ENCODE measurements around the gene CREB3L1. TPM values are rescaled to one million over a fixed set of nuclear protein-coding genes. Genes with fewer than 3 reads are reported as not detected.

CREB3L1 gene
- total and polyA plus RNA-seq, 2 experiments from 2014 or later = 8.5 to 10.4 TPM

DNA sequence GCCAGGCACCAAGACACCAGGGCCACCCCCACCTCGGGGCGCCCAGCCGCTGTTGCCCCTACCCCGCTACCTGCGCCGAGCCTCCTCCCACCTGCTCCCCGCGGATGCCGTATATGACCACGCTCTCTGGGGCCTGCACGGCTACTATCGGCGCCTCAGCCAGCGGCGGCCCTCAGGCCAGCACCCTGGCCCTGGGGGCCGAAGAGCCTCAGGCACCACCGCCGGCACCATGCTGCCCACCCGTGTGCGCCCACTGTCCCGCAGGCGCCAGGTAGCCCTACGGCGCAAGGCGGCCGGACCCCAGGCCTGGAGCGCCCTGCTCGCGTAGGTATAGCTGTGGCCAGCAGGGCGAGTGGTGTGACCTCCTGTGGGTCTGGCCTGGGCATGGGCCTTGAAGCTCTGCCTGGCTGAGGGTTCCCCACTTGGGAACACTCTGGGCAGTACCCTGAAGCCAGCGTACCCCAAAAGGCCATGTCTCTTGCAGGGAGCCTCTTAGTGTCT lies 89.2 kb downstream of the CREB3L1 start:
- Mint-ChIP-seq H3K4me1 (peaks cover 48% of the 10 kb centered on the region), H3K9me3 (no peaks in the 10 kb centered on the region), H3K36me3 (ENCODE audit: low read depth) (peaks cover 31% of the 10 kb centered on the region), H3K4me3 (no peak overlapping the region), H3K27me3 (ENCODE audit: insufficient read depth, low read depth, poor library complexity) (peaks cover 9% of the 10 kb centered on the region), H3K27ac (no peak overlapping the region)
- peak; percentile 21 for ATAC-seq
- no peaks in the 10 kb centered on the region; the same call in 1 of the 2 replicates for H3K36me3 ChIP-seq (ENCODE audit: insufficient read depth)
- DNase-seq (ENCODE audit: low spot score) = no peak
- TF ChIP-seq, protein P1, sequence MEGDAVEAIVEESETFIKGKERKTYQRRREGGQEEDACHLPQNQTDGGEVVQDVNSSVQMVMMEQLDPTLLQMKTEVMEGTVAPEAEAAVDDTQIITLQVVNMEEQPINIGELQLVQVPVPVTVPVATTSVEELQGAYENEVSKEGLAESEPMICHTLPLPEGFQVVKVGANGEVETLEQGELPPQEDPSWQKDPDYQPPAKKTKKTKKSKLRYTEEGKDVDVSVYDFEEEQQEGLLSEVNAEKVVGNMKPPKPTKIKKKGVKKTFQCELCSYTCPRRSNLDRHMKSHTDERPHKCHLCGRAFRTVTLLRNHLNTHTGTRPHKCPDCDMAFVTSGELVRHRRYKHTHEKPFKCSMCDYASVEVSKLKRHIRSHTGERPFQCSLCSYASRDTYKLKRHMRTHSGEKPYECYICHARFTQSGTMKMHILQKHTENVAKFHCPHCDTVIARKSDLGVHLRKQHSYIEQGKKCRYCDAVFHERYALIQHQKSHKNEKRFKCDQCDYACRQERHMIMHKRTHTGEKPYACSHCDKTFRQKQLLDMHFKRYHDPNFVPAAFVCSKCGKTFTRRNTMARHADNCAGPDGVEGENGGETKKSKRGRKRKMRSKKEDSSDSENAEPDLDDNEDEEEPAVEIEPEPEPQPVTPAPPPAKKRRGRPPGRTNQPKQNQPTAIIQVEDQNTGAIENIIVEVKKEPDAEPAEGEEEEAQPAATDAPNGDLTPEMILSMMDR (conservative IDR thresholded peaks at IDR 0.05; ENCODE audit: low read depth in 2 of 2) = no peak
- TF ChIP-seq NANOG (IDR thresholded peaks at IDR 0.05; ENCODE audit: borderline replicate concordance) (no peak), EZH2phosphoT487 (IDR thresholded peaks at IDR 0.05; ENCODE audit: unreplicated experiment) (no peak), JUNB (IDR thresholded peaks at IDR 0.05; ENCODE audit: unreplicated experiment) (no peak), ZNF331 (CRISPR knock-in tag; IDR thresholded peaks at IDR 0.05; ENCODE audit: low read depth) (no peak), ZNF114 (CRISPR knock-in tag; IDR thresholded peaks at IDR 0.05) (no peak), POLR2AphosphoS5 (IDR thresholded peaks at IDR 0.05; ENCODE audit: low read depth) (no peak), CREB1 (CRISPR knock-in tag; IDR thresholded peaks at IDR 0.05; ENCODE audit: low read depth) (no peak), EZH2 (IDR thresholded peaks at IDR 0.05; ENCODE audit: low read depth, unreplicated experiment) (no peak), STAT1 (IDR thresholded peaks at IDR 0.05; ENCODE audit: unreplicated experiment) (no peak)
- TF ChIP-seq, protein P2, sequence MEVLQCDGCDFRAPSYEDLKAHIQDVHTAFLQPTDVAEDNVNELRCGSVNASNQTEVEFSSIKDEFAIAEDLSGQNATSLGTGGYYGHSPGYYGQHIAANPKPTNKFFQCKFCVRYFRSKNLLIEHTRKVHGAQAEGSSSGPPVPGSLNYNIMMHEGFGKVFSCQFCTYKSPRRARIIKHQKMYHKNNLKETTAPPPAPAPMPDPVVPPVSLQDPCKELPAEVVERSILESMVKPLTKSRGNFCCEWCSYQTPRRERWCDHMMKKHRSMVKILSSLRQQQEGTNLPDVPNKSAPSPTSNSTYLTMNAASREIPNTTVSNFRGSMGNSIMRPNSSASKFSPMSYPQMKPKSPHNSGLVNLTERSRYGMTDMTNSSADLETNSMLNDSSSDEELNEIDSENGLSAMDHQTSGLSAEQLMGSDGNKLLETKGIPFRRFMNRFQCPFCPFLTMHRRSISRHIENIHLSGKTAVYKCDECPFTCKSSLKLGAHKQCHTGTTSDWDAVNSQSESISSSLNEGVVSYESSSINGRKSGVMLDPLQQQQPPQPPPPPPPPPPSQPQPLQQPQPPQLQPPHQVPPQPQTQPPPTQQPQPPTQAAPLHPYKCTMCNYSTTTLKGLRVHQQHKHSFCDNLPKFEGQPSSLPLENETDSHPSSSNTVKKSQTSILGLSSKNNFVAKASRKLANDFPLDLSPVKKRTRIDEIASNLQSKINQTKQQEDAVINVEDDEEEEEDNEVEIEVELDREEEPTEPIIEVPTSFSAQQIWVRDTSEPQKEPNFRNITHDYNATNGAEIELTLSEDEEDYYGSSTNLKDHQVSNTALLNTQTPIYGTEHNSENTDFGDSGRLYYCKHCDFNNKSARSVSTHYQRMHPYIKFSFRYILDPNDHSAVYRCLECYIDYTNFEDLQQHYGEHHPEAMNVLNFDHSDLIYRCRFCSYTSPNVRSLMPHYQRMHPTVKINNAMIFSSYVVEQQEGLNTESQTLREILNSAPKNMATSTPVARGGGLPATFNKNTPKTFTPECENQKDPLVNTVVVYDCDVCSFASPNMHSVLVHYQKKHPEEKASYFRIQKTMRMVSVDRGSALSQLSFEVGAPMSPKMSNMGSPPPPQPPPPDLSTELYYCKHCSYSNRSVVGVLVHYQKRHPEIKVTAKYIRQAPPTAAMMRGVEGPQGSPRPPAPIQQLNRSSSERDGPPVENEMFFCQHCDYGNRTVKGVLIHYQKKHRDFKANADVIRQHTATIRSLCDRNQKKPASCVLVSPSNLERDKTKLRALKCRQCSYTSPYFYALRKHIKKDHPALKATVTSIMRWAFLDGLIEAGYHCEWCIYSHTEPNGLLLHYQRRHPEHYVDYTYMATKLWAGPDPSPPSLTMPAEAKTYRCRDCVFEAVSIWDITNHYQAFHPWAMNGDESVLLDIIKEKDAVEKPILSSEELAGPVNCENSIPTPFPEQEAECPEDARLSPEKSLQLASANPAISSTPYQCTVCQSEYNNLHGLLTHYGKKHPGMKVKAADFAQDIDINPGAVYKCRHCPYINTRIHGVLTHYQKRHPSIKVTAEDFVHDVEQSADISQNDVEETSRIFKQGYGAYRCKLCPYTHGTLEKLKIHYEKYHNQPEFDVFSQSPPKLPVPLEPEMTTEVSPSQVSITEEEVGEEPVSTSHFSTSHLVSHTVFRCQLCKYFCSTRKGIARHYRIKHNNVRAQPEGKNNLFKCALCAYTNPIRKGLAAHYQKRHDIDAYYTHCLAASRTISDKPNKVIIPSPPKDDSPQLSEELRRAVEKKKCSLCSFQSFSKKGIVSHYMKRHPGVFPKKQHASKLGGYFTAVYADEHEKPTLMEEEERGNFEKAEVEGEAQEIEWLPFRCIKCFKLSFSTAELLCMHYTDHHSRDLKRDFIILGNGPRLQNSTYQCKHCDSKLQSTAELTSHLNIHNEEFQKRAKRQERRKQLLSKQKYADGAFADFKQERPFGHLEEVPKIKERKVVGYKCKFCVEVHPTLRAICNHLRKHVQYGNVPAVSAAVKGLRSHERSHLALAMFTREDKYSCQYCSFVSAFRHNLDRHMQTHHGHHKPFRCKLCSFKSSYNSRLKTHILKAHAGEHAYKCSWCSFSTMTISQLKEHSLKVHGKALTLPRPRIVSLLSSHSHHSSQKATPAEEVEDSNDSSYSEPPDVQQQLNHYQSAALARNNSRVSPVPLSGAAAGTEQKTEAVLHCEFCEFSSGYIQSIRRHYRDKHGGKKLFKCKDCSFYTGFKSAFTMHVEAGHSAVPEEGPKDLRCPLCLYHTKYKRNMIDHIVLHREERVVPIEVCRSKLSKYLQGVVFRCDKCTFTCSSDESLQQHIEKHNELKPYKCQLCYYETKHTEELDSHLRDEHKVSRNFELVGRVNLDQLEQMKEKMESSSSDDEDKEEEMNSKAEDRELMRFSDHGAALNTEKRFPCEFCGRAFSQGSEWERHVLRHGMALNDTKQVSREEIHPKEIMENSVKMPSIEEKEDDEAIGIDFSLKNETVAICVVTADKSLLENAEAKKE (CRISPR knock-in tag; IDR thresholded peaks at IDR 0.05) = no peak
- TF ChIP-seq, protein P3, sequence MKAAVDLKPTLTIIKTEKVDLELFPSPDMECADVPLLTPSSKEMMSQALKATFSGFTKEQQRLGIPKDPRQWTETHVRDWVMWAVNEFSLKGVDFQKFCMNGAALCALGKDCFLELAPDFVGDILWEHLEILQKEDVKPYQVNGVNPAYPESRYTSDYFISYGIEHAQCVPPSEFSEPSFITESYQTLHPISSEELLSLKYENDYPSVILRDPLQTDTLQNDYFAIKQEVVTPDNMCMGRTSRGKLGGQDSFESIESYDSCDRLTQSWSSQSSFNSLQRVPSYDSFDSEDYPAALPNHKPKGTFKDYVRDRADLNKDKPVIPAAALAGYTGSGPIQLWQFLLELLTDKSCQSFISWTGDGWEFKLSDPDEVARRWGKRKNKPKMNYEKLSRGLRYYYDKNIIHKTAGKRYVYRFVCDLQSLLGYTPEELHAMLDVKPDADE (IDR thresholded peaks at IDR 0.05) = no peak
- TF ChIP-seq, protein P4, sequence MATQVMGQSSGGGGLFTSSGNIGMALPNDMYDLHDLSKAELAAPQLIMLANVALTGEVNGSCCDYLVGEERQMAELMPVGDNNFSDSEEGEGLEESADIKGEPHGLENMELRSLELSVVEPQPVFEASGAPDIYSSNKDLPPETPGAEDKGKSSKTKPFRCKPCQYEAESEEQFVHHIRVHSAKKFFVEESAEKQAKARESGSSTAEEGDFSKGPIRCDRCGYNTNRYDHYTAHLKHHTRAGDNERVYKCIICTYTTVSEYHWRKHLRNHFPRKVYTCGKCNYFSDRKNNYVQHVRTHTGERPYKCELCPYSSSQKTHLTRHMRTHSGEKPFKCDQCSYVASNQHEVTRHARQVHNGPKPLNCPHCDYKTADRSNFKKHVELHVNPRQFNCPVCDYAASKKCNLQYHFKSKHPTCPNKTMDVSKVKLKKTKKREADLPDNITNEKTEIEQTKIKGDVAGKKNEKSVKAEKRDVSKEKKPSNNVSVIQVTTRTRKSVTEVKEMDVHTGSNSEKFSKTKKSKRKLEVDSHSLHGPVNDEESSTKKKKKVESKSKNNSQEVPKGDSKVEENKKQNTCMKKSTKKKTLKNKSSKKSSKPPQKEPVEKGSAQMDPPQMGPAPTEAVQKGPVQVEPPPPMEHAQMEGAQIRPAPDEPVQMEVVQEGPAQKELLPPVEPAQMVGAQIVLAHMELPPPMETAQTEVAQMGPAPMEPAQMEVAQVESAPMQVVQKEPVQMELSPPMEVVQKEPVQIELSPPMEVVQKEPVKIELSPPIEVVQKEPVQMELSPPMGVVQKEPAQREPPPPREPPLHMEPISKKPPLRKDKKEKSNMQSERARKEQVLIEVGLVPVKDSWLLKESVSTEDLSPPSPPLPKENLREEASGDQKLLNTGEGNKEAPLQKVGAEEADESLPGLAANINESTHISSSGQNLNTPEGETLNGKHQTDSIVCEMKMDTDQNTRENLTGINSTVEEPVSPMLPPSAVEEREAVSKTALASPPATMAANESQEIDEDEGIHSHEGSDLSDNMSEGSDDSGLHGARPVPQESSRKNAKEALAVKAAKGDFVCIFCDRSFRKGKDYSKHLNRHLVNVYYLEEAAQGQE (IDR thresholded peaks at IDR 0.05; ENCODE audit: unreplicated experiment) = no peak
- 0 out of 2 replicates have a peak overlapping the region, but pooled peaks have one; percentile 45 for H3K27ac ChIP-seq (ENCODE audit: low read depth)
- H3K4me3 ChIP-seq = no peak overlapping the region
- no peaks in the 10 kb centered on the region for H3K9me2 ChIP-seq (ENCODE audit: insufficient read depth)
- H3K4me2 ChIP-seq = no peak overlapping the region
- H2AFZ ChIP-seq = no peak overlapping the region
- peaks cover 9% of the 10 kb centered on the region for H3K4me1 ChIP-seq (ENCODE audit: insufficient read depth)
- H4K20me1 ChIP-seq (replicated peaks; ENCODE audit: insufficient read depth) = peaks cover 8% of the 10 kb centered on the region; the same call in 1 of the 2 replicates
- no peaks in the 10 kb centered on the region for H3K27me3 ChIP-seq (ENCODE audit: insufficient read depth)
- H3K79me2 ChIP-seq (replicated peaks; ENCODE audit: insufficient read depth) = peaks cover 14% of the 10 kb centered on the region
- H3F3A ChIP-seq (replicated peaks; ENCODE audit: low read depth) = peaks cover 22% of the 10 kb centered on the region; the same call in 1 of the 2 replicates

All from GM23338 (cell line).